GM19468 (cell line): ENCODE results near the gene ADAM12.

Source experiments
- ATAC-seq: cut with Tn5 transposase; IDR thresholded peaks from one replicate; pipeline ENCODE4 v1.9.1; 2021; ENCODE audit warnings: mild to moderate bottlenecking, moderate library complexity, moderate number of reproducible peaks; ENCODE audit not compliant: unreplicated experiment; ENCODE audit errors: extremely low read depth

Gene ADAM12, protein sequence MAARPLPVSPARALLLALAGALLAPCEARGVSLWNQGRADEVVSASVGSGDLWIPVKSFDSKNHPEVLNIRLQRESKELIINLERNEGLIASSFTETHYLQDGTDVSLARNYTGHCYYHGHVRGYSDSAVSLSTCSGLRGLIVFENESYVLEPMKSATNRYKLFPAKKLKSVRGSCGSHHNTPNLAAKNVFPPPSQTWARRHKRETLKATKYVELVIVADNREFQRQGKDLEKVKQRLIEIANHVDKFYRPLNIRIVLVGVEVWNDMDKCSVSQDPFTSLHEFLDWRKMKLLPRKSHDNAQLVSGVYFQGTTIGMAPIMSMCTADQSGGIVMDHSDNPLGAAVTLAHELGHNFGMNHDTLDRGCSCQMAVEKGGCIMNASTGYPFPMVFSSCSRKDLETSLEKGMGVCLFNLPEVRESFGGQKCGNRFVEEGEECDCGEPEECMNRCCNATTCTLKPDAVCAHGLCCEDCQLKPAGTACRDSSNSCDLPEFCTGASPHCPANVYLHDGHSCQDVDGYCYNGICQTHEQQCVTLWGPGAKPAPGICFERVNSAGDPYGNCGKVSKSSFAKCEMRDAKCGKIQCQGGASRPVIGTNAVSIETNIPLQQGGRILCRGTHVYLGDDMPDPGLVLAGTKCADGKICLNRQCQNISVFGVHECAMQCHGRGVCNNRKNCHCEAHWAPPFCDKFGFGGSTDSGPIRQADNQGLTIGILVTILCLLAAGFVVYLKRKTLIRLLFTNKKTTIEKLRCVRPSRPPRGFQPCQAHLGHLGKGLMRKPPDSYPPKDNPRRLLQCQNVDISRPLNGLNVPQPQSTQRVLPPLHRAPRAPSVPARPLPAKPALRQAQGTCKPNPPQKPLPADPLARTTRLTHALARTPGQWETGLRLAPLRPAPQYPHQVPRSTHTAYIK

DNA sequence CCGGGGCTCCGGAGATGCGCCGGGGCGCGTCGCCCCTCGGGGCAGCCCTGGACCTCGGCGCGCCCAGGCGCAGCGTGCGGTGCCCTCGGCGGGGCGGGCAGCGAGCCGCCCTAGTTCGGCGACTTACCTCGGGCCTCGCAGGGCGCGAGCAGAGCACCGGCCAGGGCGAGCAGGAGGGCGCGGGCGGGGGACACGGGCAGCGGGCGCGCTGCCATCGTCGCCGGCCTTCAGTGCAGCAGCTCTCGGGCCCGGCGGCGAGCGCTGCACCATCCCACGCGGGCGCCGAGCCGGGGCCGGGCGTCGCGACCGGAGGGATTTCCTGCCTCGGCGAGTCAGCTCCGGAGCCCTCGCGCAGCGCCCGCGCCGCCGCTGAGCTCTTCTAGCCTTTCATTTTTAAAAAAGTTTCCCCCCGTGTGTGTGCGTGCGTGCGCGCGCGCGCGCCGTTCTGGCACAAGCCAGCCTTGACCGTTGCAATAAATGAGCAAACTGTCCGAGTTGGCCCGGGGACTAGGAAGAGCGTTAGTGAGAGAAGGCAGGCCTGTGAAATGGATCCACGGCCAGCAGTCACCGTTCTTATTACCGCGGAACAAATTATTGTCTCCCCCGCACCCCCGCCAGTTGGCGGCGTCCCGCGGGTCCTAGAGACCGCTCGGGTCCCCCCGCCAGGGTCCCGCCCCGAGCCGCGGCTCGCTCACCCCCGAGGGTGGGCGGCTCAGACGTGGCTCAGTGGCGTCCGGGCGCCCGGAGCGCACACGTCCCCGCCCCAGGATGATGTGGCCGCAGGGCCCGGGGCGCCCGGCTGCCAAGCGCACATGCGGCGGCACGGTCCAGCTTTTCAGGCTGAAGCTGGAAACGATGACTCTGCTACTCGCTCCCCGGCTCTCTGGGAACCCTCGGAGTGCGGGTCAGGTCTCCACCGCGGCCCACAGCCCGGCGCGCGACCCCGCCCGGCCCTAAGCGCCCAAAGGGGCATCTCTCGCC, at the start of gene ADAM12:
Gene ADAM12, minus strand, starts transcription at position 547 of the 981 bp plus-strand sequence. Its CDS starts 332 bp downstream, at position 215.
- no peak for ATAC-seq

GRCh38 chr10:126437635-126438406, 49.5 kb upstream of the ADAM12 start:
- ATAC-seq: no peak

GRCh38 chr10:126434235-126434634, 46.0 kb upstream of the ADAM12 start:
- ATAC-seq: no peak

GRCh38 chr10:126433351-126433750, 45.1 kb upstream of the ADAM12 start:
- no peak for ATAC-seq

GRCh38 chr10:126432507-126432906, 44.2 kb upstream of the ADAM12 start:
- ATAC-seq: no peak

- no peak for ATAC-seq
Observed at GRCh38 chr10:126431816-126432215, 43.5 kb upstream of the ADAM12 start.

GRCh38 chr10:126430512-126430911, 42.2 kb upstream of the ADAM12 start:
- ATAC-seq: no peak

GRCh38 chr10:126429275-126429674, 41.0 kb upstream of the ADAM12 start:
- no peak for ATAC-seq

GRCh38 chr10:126425489-126426065, 37.3 kb upstream of the ADAM12 start:
- ATAC-seq: no peak

- ATAC-seq: no peak
Observed at GRCh38 chr10:126425032-126425431, 36.8 kb upstream of the ADAM12 start.

GRCh38 chr10:126423732-126424491, 35.6 kb upstream of the ADAM12 start:
- ATAC-seq: no peak

DNA sequence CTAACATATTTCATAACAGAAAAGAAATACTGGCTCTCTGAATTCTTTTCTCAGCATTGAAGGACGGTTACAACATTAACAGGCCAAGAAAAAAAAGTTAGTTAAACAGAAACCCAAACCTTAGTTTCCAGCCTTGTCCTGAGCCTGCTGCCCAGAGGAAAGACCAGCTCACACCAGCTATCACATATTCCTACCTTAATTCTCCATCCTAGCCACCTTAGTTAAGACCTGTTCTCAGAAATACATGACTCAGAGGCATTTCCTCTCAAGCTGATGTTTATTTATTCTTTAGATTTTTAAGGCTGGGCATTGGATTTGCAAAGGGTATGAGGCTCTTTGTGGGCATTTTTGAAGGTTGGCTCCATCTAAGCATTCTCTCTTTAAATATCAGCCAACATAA, 34.3 kb upstream of the ADAM12 start:
- ATAC-seq: no peak

DNA sequence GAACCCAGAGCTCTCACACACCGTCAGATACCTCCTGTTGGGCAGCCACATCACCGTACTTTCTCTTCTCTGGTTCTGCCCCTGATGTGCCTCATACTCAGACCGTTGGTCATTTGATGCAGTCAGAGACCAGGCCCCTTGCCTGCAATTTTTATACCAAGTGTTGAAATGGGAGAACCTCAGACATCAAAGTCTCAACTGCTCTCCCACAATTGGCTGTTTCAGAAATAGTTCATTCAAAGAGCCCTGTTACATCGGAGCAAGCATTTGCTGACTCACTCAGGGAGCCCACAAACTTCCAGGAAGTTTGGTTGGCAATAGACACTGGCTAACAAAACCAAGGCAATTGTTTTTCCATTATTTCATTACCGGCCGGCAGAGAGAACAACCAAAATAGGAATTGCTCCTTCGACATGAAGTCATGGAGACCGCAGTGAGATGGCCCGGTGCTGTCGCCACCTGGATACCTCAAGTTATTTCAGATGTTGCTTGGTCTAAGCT, 33.5 kb upstream of the ADAM12 start:
- ATAC-seq: no peak

- ATAC-seq: no peak
Observed at GRCh38 chr10:126420567-126421300, 32.5 kb upstream of the ADAM12 start.

DNA sequence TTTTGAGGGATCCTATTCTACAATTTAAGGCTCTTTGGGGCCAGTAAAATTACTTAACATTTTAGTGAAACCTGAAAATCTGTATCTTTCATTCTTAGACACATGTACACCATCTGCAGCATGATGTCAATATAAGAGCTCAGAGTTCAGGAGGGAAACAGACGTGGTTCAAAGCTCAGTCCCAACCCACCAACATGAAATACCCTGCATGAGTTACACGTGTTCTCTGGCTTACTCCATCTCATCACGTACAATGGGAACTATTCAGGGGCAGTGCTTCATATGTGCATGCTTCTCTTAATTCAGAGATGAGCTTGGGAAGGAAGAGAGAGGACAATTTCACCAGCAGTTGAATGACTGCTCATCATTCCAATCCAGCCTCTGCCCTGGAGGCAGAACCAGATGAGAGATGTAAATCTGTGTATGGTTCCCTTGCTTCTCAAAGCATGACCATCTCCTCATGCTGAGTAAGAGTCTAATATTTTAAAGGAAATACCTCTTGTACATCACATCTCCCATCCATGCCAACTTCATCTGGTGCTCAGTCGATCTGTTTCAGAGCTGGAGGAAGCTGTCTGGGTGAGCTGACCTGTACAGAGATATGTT, 29.0 kb upstream of the ADAM12 start:
- no peak for ATAC-seq

DNA sequence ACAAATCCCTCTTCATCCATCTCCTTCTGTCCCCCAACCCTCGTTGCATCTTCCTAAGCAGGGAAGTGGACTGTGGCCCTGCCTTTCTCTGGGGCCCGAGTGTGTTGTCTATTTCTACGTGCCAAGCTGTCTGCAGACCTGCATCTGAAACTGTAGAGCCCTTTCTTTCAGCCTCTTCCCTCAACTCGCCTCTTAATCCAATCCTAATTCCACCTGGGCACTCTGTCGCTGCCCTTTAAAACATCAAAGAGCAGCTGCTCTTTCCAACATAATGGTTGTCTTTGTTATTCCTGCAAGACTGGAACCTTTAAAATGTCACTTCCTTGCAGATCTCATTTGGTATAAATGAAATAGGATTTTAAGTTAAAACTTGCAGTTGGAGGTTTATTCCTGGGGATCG, 21.5 kb upstream of the ADAM12 start:
- no peak for ATAC-seq
